H54 (cell line): Measurements from ENCODE around the gene PSENEN.

ENCODE experiments used
- DNase-seq: peaks from one replicate; pipeline ENCODE4 v3.0.0; 2011; ENCODE audit warnings: low spot score, mixed read lengths; ENCODE audit not compliant: insufficient read length
- FAIRE-seq: peaks from 3 replicates; lab custom pipeline; 2011; peaks lifted over from hg19 to GRCh38; lab: Jason Lieb, UNC
- POLR2A ChIP-seq: IDR thresholded peaks from 2 replicates; pipeline ENCODE4 v1.6.1; 2011; ENCODE audit warnings: low read depth, mild to moderate bottlenecking, low read length

The PSENEN gene

GRCh38 chr19:35783469-35784434 is 38.3 kb downstream of the PSENEN start:
- no peak for TF ChIP-seq POLR2A
- DNase-seq (no peak), FAIRE-seq (no peak)

- DNase-seq (no peak), FAIRE-seq (no peak)
- no peak for TF ChIP-seq POLR2A
Observed at GRCh38 chr19:35784503-35785338, 39.3 kb downstream of the PSENEN start.

GRCh38 chr19:35785339-35785627 is 39.8 kb downstream of the PSENEN start:
- DNase-seq: no peak
- no peak for FAIRE-seq
- TF ChIP-seq POLR2A: no peak

GRCh38 chr19:35786299-35787160 is 41.1 kb downstream of the PSENEN start:
- TF ChIP-seq POLR2A: no peak
- DNase-seq: no peak
- FAIRE-seq: no peak

GRCh38 chr19:35787227-35787799 is 41.9 kb downstream of the PSENEN start:
- TF ChIP-seq POLR2A: no peak
- FAIRE-seq: no peak
- DNase-seq: no peak

- no peak for DNase-seq
- no peak for TF ChIP-seq POLR2A
- no peak for FAIRE-seq
Observed at GRCh38 chr19:35788205-35788960, 42.9 kb downstream of the PSENEN start.

- no peak for TF ChIP-seq POLR2A
- DNase-seq (no peak), FAIRE-seq (no peak)
Observed at GRCh38 chr19:35789195-35789977, 43.9 kb downstream of the PSENEN start.

GRCh38 chr19:35789978-35790944 is 44.8 kb downstream of the PSENEN start:
- TF ChIP-seq POLR2A: no peak
- DNase-seq (no peak), FAIRE-seq (no peak)

GRCh38 chr19:35790981-35791813 is 45.7 kb downstream of the PSENEN start:
- DNase-seq (no peak), FAIRE-seq (no peak)
- no peak for TF ChIP-seq POLR2A

- FAIRE-seq (no peak), DNase-seq (no peak)
- TF ChIP-seq POLR2A: no peak
Observed at GRCh38 chr19:35791814-35792279, 46.4 kb downstream of the PSENEN start.
